ENCODE results near the gene TRIM58. TPM values are rescaled to one million over a fixed set of nuclear protein-coding genes. Genes with fewer than 3 reads are reported as not detected.

TRIM58 gene
- total RNA-seq, 4 donors from 2014 or later, result 0.42 to 7.3 (median 1.9) TPM

DNA sequence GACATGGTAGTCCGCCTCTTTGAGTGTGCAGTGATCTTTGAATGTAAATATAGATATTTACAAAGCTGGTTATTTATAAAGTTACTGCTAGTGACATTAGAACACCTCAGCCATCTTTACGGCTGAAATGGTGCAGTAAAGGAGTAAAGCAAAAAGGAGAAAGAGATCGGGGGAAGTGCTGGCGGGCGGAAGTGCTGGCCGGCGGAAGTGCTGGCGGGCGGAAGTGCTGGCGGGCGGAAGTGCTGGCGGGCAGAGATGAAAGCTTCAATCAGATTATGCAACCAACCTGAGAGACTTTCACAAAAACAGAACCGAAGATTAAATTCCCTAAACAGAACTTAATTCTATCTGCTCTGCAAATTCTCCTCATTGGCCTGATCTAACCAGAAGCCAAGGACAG lies 31.6 kb upstream of the TRIM58 start:
- no peak overlapping the region for H3K27ac ChIP-seq (replicated peaks in 1 of 4)
- H3K27me3 ChIP-seq, result no peaks in the 10 kb centered on the region
- no peak overlapping the region for H3K4me3 ChIP-seq
- no peak for DNase-seq (ENCODE audit: extremely low spot score)
- WGBS, result 81% methylated on average over 13 of the region's 13 CpGs
- intact Hi-C loops (cut with DNase I), result no loop called here
- no peaks in the 10 kb centered on the region for H3K9me3 ChIP-seq
- TF ChIP-seq POLR2A (IDR thresholded peaks at IDR 0.05; ENCODE audit: low read depth) (no peak), POLR2AphosphoS5 (IDR thresholded peaks at IDR 0.05) (no peak), EP300 (IDR thresholded peaks at IDR 0.05) (no peak)
- TF ChIP-seq, protein P1, sequence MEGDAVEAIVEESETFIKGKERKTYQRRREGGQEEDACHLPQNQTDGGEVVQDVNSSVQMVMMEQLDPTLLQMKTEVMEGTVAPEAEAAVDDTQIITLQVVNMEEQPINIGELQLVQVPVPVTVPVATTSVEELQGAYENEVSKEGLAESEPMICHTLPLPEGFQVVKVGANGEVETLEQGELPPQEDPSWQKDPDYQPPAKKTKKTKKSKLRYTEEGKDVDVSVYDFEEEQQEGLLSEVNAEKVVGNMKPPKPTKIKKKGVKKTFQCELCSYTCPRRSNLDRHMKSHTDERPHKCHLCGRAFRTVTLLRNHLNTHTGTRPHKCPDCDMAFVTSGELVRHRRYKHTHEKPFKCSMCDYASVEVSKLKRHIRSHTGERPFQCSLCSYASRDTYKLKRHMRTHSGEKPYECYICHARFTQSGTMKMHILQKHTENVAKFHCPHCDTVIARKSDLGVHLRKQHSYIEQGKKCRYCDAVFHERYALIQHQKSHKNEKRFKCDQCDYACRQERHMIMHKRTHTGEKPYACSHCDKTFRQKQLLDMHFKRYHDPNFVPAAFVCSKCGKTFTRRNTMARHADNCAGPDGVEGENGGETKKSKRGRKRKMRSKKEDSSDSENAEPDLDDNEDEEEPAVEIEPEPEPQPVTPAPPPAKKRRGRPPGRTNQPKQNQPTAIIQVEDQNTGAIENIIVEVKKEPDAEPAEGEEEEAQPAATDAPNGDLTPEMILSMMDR (IDR thresholded peaks at IDR 0.05), result no peak
- H3K36me3 ChIP-seq, result no peaks in the 10 kb centered on the region
- H3K4me1 ChIP-seq, result no peaks in the 10 kb centered on the region

DNA sequence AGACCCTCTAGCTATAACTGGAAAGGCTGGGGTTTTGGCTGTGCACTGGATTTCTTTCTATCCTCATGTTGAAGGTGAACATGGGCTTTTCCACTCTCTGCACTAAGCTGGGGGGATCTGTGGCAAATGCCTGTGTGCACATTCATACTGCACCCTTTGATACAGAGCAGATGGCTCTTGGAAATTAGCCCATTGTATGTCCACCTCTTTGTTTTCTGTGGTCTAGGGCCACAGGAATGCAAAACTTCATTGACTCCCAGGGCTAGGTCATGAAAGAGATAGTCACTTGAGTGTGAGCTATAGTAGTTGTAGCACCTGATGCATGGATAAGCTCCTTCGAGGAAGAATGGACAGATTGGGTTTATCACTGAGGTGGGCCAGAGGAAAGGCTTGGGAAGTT lies 27.3 kb upstream of the TRIM58 start:
- WGBS, result 37% methylated on average over 1 of the region's 1 CpG
- TF ChIP-seq POLR2AphosphoS5 (IDR thresholded peaks at IDR 0.05) (no peak), POLR2A (IDR thresholded peaks at IDR 0.05; ENCODE audit: low read depth) (no peak), EP300 (IDR thresholded peaks at IDR 0.05) (no peak)
- TF ChIP-seq, protein P1 (IDR thresholded peaks at IDR 0.05), result no peak
- Histone ChIP-seq H3K9me3 (no peaks in the 10 kb centered on the region), H3K27me3 (no peaks in the 10 kb centered on the region), H3K4me1 (no peaks in the 10 kb centered on the region), H3K4me3 (no peak overlapping the region), H3K36me3 (no peaks in the 10 kb centered on the region), H3K27ac (replicated peaks in 1 of 4) (no peak overlapping the region)
- no peak for DNase-seq (ENCODE audit: extremely low spot score)
- intact Hi-C loops (cut with DNase I), result no loop called here

DNA sequence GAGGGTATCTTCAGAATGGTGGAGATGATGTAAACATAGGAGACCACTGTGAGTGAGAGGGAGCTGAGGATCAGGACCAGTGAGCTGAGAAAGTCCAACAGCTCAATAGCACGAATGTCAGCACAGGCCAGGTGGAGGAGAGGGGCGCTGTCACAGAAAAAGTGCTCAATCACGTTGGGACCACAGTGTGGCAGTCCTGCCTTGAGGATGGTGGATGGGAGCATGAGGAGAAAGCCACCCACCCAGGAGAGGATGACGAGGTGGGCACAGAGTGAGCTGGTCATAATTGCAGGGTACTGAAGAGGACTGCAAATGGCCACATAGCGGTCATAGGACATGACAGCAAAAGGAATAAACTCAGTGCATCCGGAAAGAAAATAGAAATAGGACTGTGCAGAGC lies 23.4 kb upstream of the TRIM58 start:
- WGBS, result 59% methylated on average over 6 of the region's 6 CpGs
- Histone ChIP-seq H3K36me3 (no peaks in the 10 kb centered on the region), H3K4me1 (no peaks in the 10 kb centered on the region), H3K27me3 (no peaks in the 10 kb centered on the region), H3K9me3 (no peaks in the 10 kb centered on the region), H3K4me3 (no peak overlapping the region), H3K27ac (replicated peaks in 1 of 4) (no peak overlapping the region)
- no peak for TF ChIP-seq POLR2AphosphoS5 (IDR thresholded peaks at IDR 0.05)
- TF ChIP-seq EP300 (IDR thresholded peaks at IDR 0.05), result no peak
- TF ChIP-seq, protein P1 (IDR thresholded peaks at IDR 0.05), result no peak
- no peak for TF ChIP-seq POLR2A (IDR thresholded peaks at IDR 0.05; ENCODE audit: low read depth)
- intact Hi-C loops (cut with DNase I), result no loop called here
- no peak for DNase-seq (ENCODE audit: extremely low spot score)

DNA sequence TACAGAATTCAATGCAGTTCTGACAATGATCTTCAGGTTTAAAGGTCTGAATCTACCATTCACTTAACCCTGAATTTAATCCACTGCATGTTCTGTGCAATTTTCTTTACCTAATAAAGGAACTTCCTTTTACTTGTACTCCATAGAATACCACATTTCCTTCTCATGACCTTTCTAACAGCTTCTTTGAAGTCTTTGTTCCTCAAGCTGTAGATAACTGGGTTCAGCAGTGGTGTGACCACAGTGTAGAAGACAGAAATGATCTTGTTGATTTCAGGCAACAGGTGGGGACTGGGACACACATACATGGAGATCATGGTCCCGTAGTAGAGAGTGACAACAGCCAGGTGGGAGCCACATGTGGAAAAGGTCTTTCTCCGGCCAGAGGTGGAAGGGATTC lies 16.2 kb upstream of the TRIM58 start:
- intact Hi-C loops (cut with DNase I), result no loop called here
- no peaks in the 10 kb centered on the region for H3K27me3 ChIP-seq
- no peak overlapping the region for H3K4me3 ChIP-seq
- H3K27ac ChIP-seq (replicated peaks in 1 of 4), result no peak overlapping the region
- H3K4me1 ChIP-seq, result no peaks in the 10 kb centered on the region
- TF ChIP-seq POLR2A (IDR thresholded peaks at IDR 0.05; ENCODE audit: low read depth), result no peak
- TF ChIP-seq, protein P1 (IDR thresholded peaks at IDR 0.05), result no peak
- no peak for TF ChIP-seq EP300 (IDR thresholded peaks at IDR 0.05)
- TF ChIP-seq POLR2AphosphoS5 (IDR thresholded peaks at IDR 0.05), result no peak
- 74% methylated on average over 2 of the region's 2 CpGs for WGBS
- H3K36me3 ChIP-seq, result no peaks in the 10 kb centered on the region
- no peaks in the 10 kb centered on the region for H3K9me3 ChIP-seq
- no peak for DNase-seq (ENCODE audit: extremely low spot score)

DNA sequence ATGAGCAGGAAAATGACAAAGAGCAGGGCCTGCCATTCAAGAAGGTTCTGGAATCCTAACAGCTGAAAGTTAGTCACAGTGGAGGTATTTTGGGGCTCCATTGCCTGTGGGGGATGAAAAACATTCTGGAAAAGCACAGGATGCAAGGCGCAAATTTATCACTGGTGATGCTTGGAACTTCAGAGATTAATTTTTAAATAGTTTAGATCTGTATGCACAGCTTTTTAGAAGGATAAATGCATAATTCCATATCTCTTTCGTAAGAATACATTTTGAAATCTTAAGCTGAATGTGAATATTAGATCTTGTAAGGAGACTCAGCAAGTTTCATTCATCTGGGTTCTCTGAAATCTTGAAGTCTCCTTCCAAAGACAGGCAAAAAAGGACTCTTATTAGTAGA lies 15.2 kb upstream of the TRIM58 start, which contains the start of gene OR11L1:
OR11L1 (minus strand) TSS at position 101 of the 400 bp plus-strand sequence; CDS start at position 101, 0 bp downstream.
- no peaks in the 10 kb centered on the region for H3K9me3 ChIP-seq
- no peaks in the 10 kb centered on the region for H3K27me3 ChIP-seq
- 90% methylated on average over 2 of the region's 2 CpGs for WGBS
- intact Hi-C loops (cut with DNase I), result no loop called here
- TF ChIP-seq, protein P1 (IDR thresholded peaks at IDR 0.05), result no peak
- TF ChIP-seq POLR2A (IDR thresholded peaks at IDR 0.05; ENCODE audit: low read depth) (no peak), POLR2AphosphoS5 (IDR thresholded peaks at IDR 0.05) (no peak), EP300 (IDR thresholded peaks at IDR 0.05) (no peak)
- no peak for DNase-seq (ENCODE audit: extremely low spot score)
- H3K4me1 ChIP-seq, result no peaks in the 10 kb centered on the region
- H3K36me3 ChIP-seq, result no peaks in the 10 kb centered on the region
- no peak within 1 kb of the TSS for H3K4me3 ChIP-seq
- no peak within 1 kb of the TSS for H3K27ac ChIP-seq (replicated peaks in 1 of 4)

Data from esophagus muscularis mucosa (tissue), 4 donors.